RWPE1 (cell line): ENCODE results near the gene CCDC150.

Experiments used
- CTCF ChIA-PET: fragments of 350-600 bp; sonication (Branson Sonifier 250); formaldehyde crosslinking; extraction: SDS; loops from one replicate; lab custom pipeline; 2021; lab: Yijun Ruan, JAX
- POLR2A ChIA-PET: fragments of 400-600 bp; formaldehyde crosslinking; extraction: SDS; loops from one replicate; lab custom pipeline; 2020; ENCODE audit warnings: antibody characterized with exemption; ENCODE audit not compliant: low non-redundant PET; lab: Yijun Ruan, JAX
- DNase-seq: peaks from one replicate; pipeline ENCODE4 v3.0.0; 2012; ENCODE audit warnings: low spot score
- H3K27ac ChIP-seq: fragments of 450-650 bp; 2 replicates; pipeline ENCODE4 v1.5.1; 2017
- TF ChIP-seq, protein P1 (sequence below): fragments of 450-650 bp; conservative IDR thresholded peaks from 2 replicates; pipeline ENCODE4 v1.5.1; 2017; ENCODE audit warnings: low read depth, mild to moderate bottlenecking

Gene CCDC150

DNA sequence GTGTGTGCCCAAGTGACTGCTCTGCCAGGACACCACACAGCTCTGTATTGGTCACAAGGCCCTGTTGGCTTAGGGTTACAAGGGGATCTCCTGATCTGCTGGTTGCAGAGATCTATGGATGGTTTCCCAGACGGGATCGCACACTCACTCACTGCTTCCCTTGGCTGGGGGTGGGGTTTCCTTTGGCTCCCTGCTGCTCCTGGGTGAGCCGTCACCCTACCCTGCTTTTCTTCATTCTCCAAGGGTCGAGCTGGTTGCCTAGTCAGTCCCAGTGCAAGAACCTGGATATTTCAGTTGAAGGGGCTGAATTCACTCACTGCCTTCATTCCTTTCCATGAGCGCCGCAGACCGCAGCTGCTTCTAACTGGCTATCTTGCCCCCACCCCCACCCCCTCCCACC is 103.7 kb downstream of the CCDC150 start:
- TF ChIP-seq, protein P1, sequence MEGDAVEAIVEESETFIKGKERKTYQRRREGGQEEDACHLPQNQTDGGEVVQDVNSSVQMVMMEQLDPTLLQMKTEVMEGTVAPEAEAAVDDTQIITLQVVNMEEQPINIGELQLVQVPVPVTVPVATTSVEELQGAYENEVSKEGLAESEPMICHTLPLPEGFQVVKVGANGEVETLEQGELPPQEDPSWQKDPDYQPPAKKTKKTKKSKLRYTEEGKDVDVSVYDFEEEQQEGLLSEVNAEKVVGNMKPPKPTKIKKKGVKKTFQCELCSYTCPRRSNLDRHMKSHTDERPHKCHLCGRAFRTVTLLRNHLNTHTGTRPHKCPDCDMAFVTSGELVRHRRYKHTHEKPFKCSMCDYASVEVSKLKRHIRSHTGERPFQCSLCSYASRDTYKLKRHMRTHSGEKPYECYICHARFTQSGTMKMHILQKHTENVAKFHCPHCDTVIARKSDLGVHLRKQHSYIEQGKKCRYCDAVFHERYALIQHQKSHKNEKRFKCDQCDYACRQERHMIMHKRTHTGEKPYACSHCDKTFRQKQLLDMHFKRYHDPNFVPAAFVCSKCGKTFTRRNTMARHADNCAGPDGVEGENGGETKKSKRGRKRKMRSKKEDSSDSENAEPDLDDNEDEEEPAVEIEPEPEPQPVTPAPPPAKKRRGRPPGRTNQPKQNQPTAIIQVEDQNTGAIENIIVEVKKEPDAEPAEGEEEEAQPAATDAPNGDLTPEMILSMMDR = no peak
- DNase-seq = no peak
- H3K27ac ChIP-seq = no peak overlapping the region
- ChIA-PET POLR2A (no interaction called here), CTCF (interaction anchor here (0.5 to 2.6 kb wide), 2 partner anchors 8 to 13 kb away, joined by 3 to 9 read pairs; no protein-coding TSS in a partner anchor)

DNA sequence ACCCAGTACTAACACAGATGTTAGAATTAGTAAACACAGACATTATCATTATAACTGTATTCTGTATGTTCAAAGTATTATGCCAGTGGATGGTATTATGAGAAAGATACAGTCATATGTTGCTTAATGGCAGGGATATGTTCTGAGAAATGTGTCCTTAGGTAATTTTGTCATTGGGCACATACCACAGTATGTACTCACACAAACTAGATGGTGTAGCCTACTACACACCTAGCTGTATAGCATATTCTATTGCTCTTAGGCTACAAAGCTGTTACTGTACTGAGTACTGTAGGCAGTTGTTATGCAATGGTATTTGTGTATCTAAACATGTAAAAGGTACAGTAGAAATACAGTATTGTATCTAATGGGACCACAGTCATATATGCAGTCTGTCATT is 106.2 kb downstream of the CCDC150 start:
- H3K27ac ChIP-seq = no peak overlapping the region
- POLR2A ChIA-PET = no interaction called here
- TF ChIP-seq, protein P1 = no peak
- no peak for DNase-seq
- CTCF ChIA-PET = interaction anchor here (0.6 kb wide), 1 partner anchor 42 kb away, joined by 3 read pairs; no protein-coding TSS in a partner anchor

DNA sequence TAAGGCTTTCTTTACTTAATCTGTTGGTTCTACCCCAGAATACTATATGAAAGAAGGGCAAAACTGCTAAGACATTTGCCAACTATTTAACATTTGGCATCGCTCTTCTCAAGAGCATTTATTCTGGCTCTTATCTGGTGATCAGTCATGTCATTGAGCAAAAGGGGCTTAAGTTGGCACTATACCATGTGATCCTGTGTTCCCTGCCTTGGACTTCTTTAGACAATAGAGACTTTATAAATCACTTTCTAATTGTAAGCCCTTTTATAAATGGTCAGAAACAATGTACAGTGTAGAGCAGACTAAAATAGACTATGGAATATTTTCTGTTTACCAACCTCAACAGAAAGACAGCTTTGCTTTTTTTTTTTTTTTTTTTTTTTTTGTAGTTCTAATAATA is 107.9 kb downstream of the CCDC150 start:
- TF ChIP-seq, protein P1 = no peak
- no peak overlapping the region for H3K27ac ChIP-seq
- POLR2A ChIA-PET = no interaction called here
- no peak for DNase-seq
- CTCF ChIA-PET = no interaction called here

DNA sequence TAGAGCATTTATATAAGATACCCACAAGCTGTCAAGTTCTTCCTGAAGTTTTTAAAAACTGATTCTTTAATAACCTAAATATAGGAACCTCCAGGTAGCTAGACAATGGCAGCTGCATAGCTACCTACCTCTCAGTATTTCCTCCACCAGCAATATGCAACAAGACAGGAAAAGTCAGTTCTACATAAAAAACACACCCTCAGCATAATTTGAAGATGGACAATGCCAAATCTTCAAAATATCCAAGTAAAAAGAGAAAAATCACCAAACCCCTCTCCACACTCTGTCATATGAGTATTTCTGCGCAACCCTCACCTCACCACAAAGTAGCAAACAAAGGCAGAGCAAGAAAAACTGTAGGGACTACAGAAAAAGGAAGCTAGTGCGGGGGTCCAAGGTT is 108.6 kb downstream of the CCDC150 start:
- CTCF ChIA-PET = interaction anchor here (0.7 kb wide), 1 partner anchor 199 kb away, joined by 3 read pairs; no protein-coding TSS in a partner anchor
- DNase-seq = no peak

DNA sequence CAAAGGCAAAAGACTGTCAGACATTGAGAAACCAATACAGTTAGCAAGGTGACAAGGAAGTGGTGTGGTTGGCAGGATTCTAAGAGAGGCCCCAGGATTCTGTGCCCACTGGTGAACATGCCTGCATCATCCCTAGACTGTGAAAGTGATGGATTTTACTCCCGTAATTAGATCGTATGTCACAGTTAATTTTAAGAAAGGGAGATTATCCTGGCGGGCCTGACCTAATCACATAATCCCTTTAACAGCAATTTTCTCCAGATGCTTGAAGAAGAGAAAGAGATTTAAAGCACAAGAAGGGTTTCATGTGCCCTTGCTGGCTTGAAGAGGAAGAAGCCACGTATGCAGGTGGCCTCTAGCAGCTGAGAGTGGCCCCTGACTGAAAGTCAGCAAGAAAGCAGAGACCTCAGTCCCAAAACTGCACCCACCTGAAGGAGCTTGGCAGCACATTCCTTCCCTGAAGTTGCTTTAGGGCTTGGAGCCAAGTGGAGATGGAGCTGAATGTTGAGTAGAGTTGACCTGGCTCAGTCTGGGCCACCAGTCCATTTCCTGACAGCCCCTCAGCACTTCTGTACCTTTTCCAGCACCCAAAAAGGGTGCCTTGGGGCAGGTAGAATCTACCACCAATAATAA is 110.9 kb downstream of the CCDC150 start:
- CTCF ChIA-PET = interaction anchor here (0.6 to 1.4 kb wide), 11 partner anchors 8 to 633 kb away, joined by 3 to 9 read pairs (median 3); partner anchors contain the start of gene GTF3C3
- no peak for DNase-seq
- H3K27ac ChIP-seq = no peak overlapping the region
- TF ChIP-seq, protein P1 = no peak
- POLR2A ChIA-PET = no interaction called here

More for the DNA sequence above, 108.6 kb downstream of the CCDC150 start:
- POLR2A ChIA-PET = no interaction called here
- TF ChIP-seq, protein P1 = no peak
- H3K27ac ChIP-seq = no peak overlapping the region

DNA sequence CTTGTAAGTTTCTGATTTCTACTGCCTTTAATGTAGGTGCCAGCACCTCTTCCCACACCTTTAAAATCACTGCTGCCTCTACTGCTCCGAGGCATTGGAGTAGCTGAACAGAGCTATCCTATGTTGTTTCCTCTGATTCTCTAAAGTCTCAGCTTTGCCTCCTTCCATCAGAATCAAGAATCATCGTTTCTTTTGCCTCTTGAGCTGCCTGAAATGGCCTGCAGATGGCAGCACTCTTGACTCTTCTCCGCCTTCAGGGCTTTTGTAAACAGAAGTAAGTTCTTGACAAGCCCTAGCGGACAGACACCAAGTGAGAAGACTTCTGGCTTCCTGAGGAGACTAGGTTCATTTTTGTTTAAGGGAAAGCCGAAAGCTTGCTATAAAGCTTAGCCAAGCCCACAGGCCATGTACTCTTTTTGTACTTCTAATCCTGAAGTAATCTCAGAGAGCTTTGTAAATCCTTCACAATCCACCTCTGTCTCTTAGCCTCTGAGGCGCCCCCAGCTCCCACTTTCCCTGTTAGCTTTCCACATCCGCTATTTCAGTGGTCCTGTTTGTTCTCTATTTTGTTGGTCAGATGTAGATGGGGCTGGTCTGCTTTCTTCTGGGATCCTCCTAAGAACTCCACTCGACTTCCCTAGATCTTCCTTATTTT is 111.6 kb downstream of the CCDC150 start:
- POLR2A ChIA-PET = no interaction called here
- DNase-seq = peak; percentile 44
- no peak overlapping the region for H3K27ac ChIP-seq
- TF ChIP-seq, protein P1 = peak; percentile 61
- CTCF ChIA-PET = interaction anchor here (0.6 to 1.4 kb wide), 15 partner anchors 9 to 1183 kb away, joined by 3 to 9 read pairs (median 3); partner anchors contain the start of gene GTF3C3
